ENCODE results near the gene SV2A. TPM values are rescaled to one million over a fixed set of nuclear protein-coding genes. Genes with fewer than 3 reads are reported as not detected.
"Not testable (repeated sequence)": the region's sequence is repeated elsewhere in the genome, so short reads cannot be mapped to it uniquely, and the experiment has no call there.

Gene SV2A
- total RNA-seq, 1 donor from 2014 or later, result 0.51 TPM

- ATAC-seq, result peak; percentile 62
These were observed 56.1 kb downstream of the SV2A start for GRCh38 chr1:149861497-149862054.

GRCh38 chr1:149860684-149861496 lies 56.8 kb downstream of the SV2A start:
- intact Hi-C loops (cut with DNase I); DNase-seq (ENCODE audit: missing footprints): not testable (repeated sequence)
- ATAC-seq, result peak; percentile 93

More at GRCh38 chr1:149861497-149862054, 56.1 kb downstream of the SV2A start:
- DNase-seq (ENCODE audit: missing footprints); intact Hi-C loops (cut with DNase I): not testable (repeated sequence)

- DNase-seq (ENCODE audit: missing footprints); ATAC-seq; intact Hi-C loops (cut with DNase I): not testable (repeated sequence)
These were observed 57.4 kb downstream of the SV2A start for GRCh38 chr1:149860271-149860670.

Other genes starting within 250 kb of the SV2A start
- gene FCGR1A, start 135.2 kb downstream of the SV2A start, total RNA-seq, result 1.4 TPM
- 15.3 TPM for gene BOLA1, start 18.3 kb downstream of the SV2A start, total RNA-seq
- gene SF3B4, start 10.0 kb upstream of the SV2A start, total RNA-seq, result 24.8 TPM
- 3.5 TPM for gene MTMR11, start 19.0 kb upstream of the SV2A start, total RNA-seq
- 24.5 TPM for gene OTUD7B, start 92.9 kb upstream of the SV2A start, total RNA-seq
- gene VPS45, start 149.9 kb upstream of the SV2A start, total RNA-seq, result 49.0 TPM
- 53.2 TPM for gene PLEKHO1, start 232.1 kb upstream of the SV2A start, total RNA-seq